GM15510 (cell line): Measurements from ENCODE around the gene PLA2G4D.

Source experiments
- POLR2A ChIP-seq: IDR thresholded peaks from 3 replicates; pipeline ENCODE4 v1.6.1; 2011; ENCODE audit warnings: borderline replicate concordance; ENCODE audit not compliant: insufficient read length; ENCODE audit errors: extremely low read depth

PLA2G4D gene

DNA sequence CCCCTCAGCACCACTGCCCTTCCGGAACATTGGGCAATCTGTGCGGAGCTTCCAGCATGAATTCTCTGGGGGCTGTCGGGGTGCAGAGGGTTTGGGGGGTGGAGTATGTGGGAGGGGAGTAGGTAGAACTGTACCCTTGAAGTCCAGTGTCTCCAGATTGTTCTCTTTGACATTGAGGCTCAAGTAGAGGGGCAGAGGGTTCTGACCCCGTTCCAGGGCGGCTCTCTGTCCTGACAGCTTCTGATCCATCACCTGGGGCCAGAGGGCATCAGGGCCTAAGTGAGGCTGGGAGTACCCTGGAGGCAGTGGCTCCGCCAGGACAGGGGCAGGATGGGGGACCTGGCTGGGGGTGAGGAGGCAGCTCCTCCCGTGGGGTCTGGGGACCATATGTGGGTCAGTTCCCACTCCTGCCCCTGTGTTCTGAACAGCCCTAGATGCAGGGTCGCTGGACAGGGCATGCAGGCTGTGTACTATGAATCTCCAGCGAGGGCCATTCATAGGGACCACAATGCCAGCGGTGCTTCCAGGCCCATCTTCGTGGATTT lies 22.1 kb downstream of the PLA2G4D start:
- TF ChIP-seq POLR2A, result no peak

DNA sequence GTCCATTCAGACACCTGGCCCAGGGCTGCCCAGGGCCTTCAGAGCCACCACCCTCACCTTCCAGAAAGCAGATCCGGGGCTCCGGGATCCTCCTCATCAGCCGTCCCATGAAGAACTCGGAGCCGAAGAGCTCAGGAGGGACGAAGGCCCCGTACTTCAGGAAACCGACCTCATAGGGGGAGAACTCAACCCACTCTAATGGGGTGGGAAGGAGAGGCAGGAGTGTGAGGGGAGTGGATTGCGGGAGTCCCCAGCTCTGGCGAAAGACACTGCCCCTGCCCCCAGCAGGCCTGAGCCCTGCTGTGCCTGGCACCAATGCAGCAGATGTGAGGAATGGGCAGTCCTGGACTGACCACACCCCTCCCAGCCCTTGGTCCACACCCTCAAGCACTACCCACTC lies 22.6 kb downstream of the PLA2G4D start:
- TF ChIP-seq POLR2A, result no peak

DNA sequence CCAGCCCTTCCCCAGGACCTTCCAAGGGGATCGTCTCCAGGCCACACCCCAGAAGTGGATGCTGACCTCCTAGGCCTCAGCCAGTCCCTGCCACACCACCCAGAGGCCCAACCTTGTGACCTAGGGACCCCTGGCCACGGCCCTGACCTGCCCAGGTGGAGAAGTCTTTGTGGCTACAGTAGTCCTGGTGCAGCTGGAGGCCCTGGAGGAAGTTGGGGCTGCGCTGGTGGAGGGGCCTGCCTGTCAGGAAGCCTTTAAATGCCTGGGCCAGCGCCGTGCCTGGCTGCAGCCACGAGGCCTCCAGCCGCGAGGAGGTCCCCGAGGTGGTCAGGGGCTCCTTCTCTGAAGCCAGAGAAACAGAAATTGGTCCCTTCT lies 23.4 kb downstream of the PLA2G4D start:
- TF ChIP-seq POLR2A, result no peak

DNA sequence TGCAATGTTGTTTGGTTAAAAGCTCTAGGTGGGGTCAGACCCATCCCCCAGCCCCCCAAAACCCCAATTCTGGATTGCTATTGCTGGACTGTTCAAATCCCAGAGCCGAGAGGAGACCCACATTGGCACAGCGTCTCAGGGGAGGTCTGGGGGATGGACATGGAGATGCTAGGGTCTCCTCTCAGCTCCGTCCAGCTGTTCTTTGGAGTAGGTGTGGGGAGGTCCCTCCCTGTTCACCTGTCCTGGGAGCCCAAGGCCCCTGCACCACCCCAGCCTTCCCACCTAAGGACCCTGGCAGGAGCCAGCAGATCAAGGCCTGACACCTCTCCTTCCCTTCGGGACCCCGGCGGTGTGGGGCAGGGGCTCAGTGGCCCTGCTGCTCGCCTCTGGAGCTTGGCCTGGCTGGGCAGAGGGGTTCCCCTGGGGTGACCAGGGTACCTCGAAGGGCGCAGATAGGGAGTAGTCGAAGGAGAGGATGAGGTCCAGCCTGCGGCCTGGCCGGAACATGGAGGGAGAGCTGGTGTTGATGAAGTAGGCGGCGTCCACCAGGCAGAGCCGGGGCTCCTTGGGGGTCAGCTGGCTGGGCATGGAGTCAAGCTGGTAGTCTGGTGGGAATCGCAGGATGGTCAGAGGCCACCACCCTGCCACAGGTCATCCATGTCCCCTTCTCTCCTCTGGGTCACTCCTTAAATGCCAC lies 23.9 kb downstream of the PLA2G4D start:
- no peak for TF ChIP-seq POLR2A

DNA sequence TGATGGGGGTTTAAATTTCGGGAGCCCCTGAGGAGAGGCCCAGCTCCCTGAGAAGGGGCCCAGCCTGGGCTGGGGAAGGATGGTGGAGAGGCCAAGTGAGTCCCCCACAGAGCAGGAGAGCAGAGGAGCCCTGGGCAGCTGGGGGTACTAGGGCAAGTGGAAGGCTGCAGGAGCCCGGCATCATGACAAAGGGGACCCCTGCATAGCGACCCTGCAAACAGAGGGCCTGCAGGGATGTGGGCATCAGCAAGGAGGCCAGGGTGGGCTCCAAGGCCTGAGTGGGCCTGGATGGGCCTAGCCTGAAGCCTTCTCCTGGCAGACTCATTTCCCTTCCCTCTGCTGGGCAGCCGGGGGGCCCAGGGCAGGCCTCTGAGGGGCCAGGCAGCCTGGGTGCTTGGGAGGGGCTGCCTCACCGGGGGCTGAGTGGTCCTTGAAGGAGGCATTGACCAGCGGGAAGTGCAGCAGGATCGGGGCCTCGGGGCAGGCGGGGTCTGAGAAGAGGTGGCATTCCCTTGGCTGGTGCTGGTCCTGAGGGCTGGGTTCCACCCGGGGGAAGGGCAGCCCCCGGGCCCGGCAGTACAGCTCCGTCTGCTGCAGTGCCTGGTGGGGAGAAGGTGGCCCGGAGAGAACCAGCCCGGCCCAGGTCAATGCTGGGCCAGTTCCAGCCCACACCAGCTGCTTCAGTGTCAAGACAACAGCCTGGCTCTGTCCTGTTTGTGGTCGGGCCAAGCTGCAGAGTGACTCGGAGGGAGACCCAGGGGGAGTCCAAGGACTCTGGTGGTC lies 24.7 kb downstream of the PLA2G4D start:
- no peak for TF ChIP-seq POLR2A

DNA sequence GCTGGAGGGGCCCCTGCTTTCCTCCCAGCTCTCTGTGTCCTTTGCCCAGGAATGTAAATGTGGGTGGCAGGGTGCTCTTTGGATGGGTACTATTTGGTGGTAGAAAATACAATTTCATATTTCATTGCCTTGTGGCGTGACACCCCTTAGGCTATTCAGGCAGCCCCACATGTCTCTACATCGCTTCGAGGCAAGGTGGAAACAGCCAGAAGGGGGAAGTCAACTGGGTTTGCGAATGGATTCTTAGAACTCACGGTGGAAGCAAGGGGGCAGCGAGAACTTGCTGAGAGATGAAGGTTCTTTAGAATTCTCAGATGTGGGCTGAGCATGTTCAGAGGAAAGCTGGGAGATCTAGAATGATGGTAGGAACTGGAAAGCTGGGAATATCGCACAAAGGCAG lies 25.3 kb downstream of the PLA2G4D start:
- TF ChIP-seq POLR2A, result no peak

DNA sequence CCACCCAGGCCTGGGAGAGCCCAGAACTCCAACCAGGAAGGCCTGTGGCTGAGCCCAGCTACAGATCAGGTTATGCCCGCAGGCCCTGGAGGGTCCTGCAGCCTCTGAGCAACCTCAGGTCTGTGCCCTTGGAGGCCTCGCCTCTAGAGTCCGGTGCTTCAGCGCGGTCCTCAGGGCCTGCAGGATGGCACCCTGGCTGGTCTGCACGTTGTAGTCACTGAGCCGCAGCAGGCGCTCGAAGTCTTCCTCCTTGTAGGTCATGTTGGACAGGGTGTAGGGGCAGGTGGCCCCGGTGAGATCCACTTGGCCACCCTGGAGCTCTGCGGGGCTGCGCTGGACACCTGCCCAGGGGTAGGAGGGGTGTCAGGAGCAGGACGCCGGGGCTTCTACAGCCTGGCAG lies 25.8 kb downstream of the PLA2G4D start:
- no peak for TF ChIP-seq POLR2A

DNA sequence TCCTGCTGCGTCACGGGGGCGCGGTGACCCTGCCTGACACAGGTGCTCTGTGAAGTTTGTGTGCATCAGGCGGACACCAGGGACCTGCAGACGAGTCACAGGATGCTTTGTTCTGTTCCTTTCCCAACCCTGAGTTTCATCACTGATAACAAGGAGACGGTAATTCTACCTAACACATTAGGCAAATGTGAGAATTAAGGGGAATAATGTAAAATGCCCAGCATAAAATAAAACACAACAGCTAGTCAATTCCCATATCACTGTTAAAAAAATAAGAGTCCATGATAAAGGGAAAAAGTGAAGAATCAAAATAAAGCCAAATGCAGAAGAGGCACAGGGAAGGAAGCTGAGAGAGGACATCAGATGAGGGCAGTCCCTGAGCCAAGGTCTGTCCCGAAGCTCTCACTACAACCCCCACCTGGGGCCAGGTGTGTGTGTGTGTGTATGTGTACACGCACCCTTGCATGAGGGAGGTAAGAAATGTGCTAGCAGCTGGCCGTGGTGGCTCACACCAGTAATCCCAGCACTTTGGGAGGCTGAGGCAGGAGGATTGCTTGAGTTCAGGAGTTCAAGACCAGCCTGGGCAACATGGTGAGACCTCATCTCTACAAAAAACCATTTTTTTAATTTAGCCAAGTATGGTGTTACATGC lies 27.5 kb downstream of the PLA2G4D start:
- no peak for TF ChIP-seq POLR2A

DNA sequence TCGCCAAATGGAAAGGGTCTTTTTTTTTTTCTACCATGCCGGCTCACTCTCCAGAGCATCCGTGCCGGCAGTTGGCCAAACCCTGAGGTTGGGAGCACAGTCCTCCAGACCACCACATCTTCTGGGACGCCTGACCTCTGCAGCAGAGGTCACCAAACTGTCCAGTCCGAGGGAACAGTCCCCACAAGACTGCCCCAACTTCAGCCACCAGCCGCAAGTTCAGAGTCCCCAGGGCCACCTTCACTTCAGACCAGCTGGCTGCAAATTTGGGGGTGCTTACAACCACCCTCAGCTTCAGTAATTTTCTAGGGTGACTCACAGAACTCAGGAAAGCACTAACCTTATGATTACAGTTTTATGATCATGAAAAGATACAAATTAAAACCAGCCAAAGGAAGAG lies 28.9 kb downstream of the PLA2G4D start:
- TF ChIP-seq POLR2A, result no peak

DNA sequence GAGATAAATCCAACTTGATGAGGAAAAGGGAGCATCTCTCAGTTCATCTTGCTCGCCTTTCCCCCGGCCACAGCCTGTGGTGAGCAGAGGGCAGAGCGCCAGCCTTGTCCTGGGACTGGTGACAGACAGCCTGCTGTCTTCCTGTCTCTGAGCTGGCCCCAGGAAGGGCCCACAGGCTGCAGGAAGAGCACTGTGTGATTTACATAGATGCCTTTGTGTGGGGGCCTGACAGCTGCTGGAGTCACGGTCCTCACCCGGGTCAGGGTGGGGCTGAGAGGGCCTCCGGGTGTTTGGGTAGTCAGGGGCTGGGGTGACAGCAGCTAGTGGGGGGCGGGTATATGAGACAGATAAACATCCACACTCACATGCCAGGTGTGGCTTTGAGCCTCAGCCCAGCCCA lies 29.3 kb downstream of the PLA2G4D start:
- no peak for TF ChIP-seq POLR2A

DNA sequence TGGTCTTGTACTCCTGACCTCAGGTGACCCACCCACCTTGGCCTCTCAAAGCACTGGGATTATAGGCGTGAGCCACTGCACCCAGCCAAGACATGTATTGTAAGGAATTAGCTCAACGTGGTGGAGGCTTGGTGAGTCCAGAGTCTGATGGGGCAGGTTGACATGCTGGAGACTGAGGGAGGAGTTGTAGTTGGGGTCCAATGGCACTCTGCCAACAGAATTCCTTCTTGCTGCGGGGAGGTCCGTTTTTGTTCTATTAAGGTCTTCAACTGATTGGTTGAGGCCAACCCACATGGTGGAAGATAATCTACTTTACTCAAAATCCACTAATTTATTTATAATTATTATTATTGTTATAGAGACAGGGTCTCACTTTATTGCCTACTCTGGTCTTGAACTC lies 30.1 kb downstream of the PLA2G4D start:
- no peak for TF ChIP-seq POLR2A

DNA sequence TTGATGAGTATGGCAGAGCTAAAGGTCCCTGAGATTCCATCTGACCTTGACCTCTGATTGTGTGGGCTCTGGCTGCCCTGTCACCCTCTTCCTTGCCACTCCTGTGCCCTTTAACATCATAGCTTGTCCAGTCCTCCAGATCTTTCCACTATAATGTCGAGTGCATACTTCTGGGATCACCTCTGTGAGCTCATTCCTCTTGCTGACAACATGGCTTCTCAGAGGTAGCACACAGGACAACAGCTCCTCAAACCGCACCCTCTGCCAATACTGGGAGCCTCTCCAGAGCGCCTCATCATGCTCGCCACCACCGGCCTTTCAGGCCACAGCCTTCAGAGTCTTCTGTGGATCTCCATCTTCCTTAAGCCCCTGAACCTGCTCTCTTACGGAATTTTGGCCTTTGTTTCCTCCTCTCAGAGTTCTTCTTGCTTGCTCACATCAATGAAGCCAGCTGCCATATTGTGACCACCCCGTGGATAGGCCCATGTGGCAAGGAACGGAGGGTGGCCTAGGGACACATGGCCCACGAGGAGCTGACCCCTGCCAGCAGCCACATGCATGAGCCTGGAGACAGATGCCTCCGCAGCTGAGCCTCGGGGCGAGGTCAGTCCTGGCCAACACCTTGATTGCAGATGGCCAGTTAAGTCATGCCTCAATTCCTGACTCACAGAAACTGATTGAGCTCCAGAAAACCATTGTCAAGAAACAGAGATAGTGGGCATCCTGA lies 31.1 kb downstream of the PLA2G4D start:
- no peak for TF ChIP-seq POLR2A

DNA sequence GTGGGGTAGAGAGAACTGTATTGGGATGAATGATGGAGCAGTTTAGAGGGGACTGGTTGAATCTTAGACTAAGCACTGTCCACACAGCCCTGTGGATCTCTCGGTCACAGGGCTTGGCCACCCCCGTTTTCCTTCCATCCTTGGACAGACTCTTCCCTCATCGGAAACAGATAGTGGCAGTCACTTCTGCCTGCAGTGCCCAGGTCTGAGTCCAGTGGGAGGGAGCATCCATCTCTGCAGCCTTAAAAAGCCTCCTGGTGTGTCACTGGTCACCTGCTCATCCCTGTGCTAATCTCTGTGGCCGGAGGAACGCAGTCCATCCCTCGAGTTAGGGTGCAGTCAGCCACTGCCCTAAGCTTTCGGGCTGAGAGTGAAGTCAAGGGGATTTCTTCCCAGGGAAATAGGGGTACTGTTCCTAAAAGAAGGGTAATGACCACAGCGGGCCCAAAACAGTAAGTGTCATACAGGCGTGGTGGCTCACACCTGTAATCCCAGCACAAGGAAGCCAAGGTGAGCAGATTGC lies 32.0 kb downstream of the PLA2G4D start:
- no peak for TF ChIP-seq POLR2A

DNA sequence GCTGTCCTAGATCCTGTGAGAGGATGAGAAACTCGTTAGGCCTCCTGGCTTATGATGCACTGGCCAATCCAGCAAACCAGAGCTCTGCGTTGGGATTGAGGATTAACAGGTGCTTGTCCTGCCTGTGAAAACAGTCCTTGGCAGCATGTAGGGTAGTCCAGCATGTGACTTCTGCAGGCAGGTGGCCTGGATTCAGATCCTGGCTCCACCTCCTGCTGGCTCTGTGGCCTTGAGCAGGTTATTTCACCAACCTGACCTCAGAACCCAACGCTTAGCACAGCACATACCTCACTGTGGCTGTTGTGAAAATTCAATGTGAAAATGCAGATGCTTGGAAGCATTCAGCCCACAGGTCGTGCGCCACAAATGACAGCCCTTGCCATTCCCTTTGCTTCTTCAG lies 33.6 kb downstream of the PLA2G4D start:
- TF ChIP-seq POLR2A, result no peak

DNA sequence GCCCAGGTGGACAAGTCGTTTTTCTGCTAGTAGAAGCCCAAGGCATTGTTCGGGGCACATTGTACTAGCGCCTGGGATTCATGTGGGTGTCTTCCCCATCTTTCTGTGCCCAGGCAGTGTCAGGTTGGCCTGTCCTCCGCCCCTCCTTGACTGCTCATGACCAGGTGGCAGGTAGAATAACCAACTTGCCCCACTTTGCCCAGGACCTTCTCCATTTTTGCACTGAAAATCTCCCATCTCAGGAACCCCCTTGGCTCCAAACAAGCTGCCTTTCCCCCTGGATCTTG lies 33.9 kb downstream of the PLA2G4D start:
- no peak for TF ChIP-seq POLR2A
